ENCODE results near the gene SAMSN1.

DNA sequence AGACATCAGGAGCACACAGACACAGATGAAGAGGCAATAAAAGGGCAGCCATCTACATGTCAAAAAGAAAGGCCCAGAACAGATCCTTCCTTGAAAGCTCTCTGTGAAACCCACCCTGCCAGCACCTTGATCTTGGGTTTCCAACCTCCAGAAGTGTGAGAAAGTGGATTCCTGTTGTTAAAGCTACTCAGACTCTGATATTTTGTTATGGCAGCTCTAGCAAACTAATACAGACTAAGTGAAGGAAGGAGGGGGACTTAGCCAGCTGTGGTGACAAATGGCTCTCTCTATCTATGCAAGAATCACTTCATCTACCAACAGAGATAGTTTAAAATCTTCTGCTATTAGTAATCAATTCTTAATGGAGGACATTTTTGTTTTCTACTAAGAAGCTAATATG, 10.4 kb downstream of the SAMSN1 start:
- TF ChIP-seq, protein P1, sequence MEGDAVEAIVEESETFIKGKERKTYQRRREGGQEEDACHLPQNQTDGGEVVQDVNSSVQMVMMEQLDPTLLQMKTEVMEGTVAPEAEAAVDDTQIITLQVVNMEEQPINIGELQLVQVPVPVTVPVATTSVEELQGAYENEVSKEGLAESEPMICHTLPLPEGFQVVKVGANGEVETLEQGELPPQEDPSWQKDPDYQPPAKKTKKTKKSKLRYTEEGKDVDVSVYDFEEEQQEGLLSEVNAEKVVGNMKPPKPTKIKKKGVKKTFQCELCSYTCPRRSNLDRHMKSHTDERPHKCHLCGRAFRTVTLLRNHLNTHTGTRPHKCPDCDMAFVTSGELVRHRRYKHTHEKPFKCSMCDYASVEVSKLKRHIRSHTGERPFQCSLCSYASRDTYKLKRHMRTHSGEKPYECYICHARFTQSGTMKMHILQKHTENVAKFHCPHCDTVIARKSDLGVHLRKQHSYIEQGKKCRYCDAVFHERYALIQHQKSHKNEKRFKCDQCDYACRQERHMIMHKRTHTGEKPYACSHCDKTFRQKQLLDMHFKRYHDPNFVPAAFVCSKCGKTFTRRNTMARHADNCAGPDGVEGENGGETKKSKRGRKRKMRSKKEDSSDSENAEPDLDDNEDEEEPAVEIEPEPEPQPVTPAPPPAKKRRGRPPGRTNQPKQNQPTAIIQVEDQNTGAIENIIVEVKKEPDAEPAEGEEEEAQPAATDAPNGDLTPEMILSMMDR (conservative IDR thresholded peaks at IDR 0.05; ENCODE audit: low read depth in 2 of 2), result no peak
- TF ChIP-seq POLR2AphosphoS5 (IDR thresholded peaks at IDR 0.05; ENCODE audit: low read depth) (no peak), EZH2 (IDR thresholded peaks at IDR 0.05; ENCODE audit: low read depth, unreplicated experiment) (no peak), ZNF114 (CRISPR knock-in tag; IDR thresholded peaks at IDR 0.05) (no peak), CREB1 (CRISPR knock-in tag; IDR thresholded peaks at IDR 0.05; ENCODE audit: low read depth) (no peak), JUNB (IDR thresholded peaks at IDR 0.05; ENCODE audit: unreplicated experiment) (no peak)
- TF ChIP-seq, protein P2, sequence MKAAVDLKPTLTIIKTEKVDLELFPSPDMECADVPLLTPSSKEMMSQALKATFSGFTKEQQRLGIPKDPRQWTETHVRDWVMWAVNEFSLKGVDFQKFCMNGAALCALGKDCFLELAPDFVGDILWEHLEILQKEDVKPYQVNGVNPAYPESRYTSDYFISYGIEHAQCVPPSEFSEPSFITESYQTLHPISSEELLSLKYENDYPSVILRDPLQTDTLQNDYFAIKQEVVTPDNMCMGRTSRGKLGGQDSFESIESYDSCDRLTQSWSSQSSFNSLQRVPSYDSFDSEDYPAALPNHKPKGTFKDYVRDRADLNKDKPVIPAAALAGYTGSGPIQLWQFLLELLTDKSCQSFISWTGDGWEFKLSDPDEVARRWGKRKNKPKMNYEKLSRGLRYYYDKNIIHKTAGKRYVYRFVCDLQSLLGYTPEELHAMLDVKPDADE (IDR thresholded peaks at IDR 0.05), result no peak
- TF ChIP-seq, protein P3, sequence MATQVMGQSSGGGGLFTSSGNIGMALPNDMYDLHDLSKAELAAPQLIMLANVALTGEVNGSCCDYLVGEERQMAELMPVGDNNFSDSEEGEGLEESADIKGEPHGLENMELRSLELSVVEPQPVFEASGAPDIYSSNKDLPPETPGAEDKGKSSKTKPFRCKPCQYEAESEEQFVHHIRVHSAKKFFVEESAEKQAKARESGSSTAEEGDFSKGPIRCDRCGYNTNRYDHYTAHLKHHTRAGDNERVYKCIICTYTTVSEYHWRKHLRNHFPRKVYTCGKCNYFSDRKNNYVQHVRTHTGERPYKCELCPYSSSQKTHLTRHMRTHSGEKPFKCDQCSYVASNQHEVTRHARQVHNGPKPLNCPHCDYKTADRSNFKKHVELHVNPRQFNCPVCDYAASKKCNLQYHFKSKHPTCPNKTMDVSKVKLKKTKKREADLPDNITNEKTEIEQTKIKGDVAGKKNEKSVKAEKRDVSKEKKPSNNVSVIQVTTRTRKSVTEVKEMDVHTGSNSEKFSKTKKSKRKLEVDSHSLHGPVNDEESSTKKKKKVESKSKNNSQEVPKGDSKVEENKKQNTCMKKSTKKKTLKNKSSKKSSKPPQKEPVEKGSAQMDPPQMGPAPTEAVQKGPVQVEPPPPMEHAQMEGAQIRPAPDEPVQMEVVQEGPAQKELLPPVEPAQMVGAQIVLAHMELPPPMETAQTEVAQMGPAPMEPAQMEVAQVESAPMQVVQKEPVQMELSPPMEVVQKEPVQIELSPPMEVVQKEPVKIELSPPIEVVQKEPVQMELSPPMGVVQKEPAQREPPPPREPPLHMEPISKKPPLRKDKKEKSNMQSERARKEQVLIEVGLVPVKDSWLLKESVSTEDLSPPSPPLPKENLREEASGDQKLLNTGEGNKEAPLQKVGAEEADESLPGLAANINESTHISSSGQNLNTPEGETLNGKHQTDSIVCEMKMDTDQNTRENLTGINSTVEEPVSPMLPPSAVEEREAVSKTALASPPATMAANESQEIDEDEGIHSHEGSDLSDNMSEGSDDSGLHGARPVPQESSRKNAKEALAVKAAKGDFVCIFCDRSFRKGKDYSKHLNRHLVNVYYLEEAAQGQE (IDR thresholded peaks at IDR 0.05; ENCODE audit: unreplicated experiment), result no peak
